DND-41 (cell line): ENCODE measurements around the gene FDXR.

Source experiments
- ATAC-seq: fragments of 200-7000 bp; cut with Tn5 transposase; 3 replicates; pipeline ENCODE4 v1.9.1; 2021; ENCODE audit warnings: low read depth; ENCODE audit not compliant: insufficient read depth
- DNase-seq: peaks from one replicate; pipeline ENCODE4 v3.0.0-alpha.2; 2020
- H2AFZ ChIP-seq: 2 replicates; pipeline ENCODE4 v1.6.0; 2012; ENCODE audit warnings: low read depth, low read length
- H3K27ac ChIP-seq: 2 replicates; pipeline ENCODE4 v1.5.1; 2012; ENCODE audit warnings: low read length, inconsistent platforms
- H3K27me3 ChIP-seq: fragments of 200-600 bp; sonication (generic); 2 replicates; pipeline ENCODE4 v1.6.0; 2012; ENCODE audit warnings: low read length, mild to moderate bottlenecking, inconsistent platforms; ENCODE audit not compliant: insufficient read depth, poor library complexity
- H3K36me3 ChIP-seq: 2 replicates; pipeline ENCODE4 v1.5.1; 2012; ENCODE audit warnings: low read length, inconsistent platforms; ENCODE audit not compliant: insufficient read depth
- H3K4me1 ChIP-seq: 2 replicates; pipeline ENCODE4 v1.5.1; 2012; ENCODE audit warnings: mild to moderate bottlenecking, low read length; ENCODE audit not compliant: insufficient read depth
- H3K4me2 ChIP-seq: 2 replicates; pipeline ENCODE4 v1.6.0; 2012; ENCODE audit warnings: mild to moderate bottlenecking, moderate library complexity, low read length, inconsistent platforms; ENCODE audit not compliant: insufficient read depth
- H3K4me3 ChIP-seq, 2 experiments: fragments of 200-600 bp in 1 of 2; shearing (Covaris generic) in 1 of 2; 2 replicates each; pipeline ENCODE4 v1.5.1; 2012 to 2016; ENCODE audit warnings: inconsistent platforms in 2 of 2, low read length in 2 of 2, mild to moderate bottlenecking in 2 of 2, low read depth in 1 of 2, moderate library complexity in 1 of 2
- H3K79me2 ChIP-seq: 2 replicates; pipeline ENCODE4 v1.6.0; 2012; ENCODE audit warnings: low read length, inconsistent platforms; ENCODE audit not compliant: insufficient read depth
- H3K9ac ChIP-seq: 2 replicates; pipeline ENCODE4 v1.6.0; 2012; ENCODE audit warnings: low read depth, mild to moderate bottlenecking, inconsistent platforms, low read length, moderate library complexity
- H3K9me3 ChIP-seq: 2 replicates; pipeline ENCODE4 v1.5.1; 2012; ENCODE audit warnings: low read length, moderate library complexity, mild to moderate bottlenecking, inconsistent platforms; ENCODE audit not compliant: insufficient read depth, severe bottlenecking
- H4K20me1 ChIP-seq: 2 replicates; pipeline ENCODE4 v1.6.0; 2012; ENCODE audit warnings: low read length; ENCODE audit not compliant: insufficient read depth
- EZH2 ChIP-seq: IDR thresholded peaks from 3 replicates; pipeline ENCODE4 v1.6.1; 2012; ENCODE audit warnings: borderline replicate concordance, low read depth, mild to moderate bottlenecking, moderate library complexity, low read length, inconsistent platforms; ENCODE audit not compliant: severe bottlenecking
- TF ChIP-seq, protein P1 (sequence below): IDR thresholded peaks from 2 replicates; pipeline ENCODE4 v1.5.1; 2012; ENCODE audit warnings: borderline replicate concordance, low read length, moderate library complexity, mild to moderate bottlenecking; ENCODE audit not compliant: poor library complexity, severe bottlenecking; ENCODE audit errors: extremely low read depth

Gene FDXR

DNA sequence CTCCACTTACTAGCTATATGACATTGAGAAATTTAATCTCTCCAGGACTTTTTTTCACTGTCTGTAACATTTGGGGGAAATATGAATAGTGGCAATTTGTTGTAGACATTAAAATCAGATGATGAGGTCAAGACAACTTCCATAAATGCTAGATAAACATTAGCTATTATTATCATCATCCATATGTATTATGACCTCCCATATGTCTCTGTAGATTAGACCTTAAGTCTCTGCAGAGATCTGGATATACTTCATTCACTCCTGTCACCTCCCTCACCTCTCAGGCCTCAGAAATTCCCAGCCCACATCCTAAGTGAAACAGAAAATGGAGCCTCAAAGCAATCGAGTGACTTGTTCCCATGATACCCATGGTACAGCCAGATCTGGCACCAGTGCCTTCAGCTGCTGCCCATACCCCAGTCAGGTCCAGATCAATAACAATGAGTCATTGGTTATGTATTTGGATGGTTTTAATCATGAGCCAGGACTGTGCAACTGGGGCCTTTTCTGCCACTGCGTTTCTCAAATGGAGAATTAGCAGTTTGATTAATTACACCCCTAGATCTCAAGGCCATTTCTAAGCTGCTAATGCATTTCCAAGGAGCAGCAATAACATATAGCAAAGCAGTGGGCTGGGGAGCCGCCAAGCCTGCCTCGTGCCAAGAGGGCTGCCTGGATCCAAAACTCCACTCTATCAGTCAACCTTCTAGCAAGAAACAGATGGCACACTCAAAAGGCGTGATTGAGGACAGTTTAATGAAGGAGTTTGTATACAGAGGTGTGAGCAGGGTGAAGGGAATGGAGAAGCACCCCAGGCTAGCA lies 2.6 kb upstream of the FDXR start:
- Histone ChIP-seq H3K4me2 (no peak overlapping the region), H3K9ac (no peak overlapping the region), H3K27me3 (peaks cover 3% of the 10 kb centered on the region), H3K4me3 (no peak overlapping the region), H3K36me3 (no peaks in the 10 kb centered on the region), H2AFZ (no peak overlapping the region), H3K4me1 (peaks cover 26% of the 10 kb centered on the region), H4K20me1 (no peaks in the 10 kb centered on the region), H3K79me2 (peaks cover 17% of the 10 kb centered on the region), H3K27ac (no peak overlapping the region), H3K9me3 (no peaks in the 10 kb centered on the region)
- ATAC-seq (no peak), DNase-seq (no peak)
- TF ChIP-seq EZH2 = no peak
- TF ChIP-seq, protein P1, sequence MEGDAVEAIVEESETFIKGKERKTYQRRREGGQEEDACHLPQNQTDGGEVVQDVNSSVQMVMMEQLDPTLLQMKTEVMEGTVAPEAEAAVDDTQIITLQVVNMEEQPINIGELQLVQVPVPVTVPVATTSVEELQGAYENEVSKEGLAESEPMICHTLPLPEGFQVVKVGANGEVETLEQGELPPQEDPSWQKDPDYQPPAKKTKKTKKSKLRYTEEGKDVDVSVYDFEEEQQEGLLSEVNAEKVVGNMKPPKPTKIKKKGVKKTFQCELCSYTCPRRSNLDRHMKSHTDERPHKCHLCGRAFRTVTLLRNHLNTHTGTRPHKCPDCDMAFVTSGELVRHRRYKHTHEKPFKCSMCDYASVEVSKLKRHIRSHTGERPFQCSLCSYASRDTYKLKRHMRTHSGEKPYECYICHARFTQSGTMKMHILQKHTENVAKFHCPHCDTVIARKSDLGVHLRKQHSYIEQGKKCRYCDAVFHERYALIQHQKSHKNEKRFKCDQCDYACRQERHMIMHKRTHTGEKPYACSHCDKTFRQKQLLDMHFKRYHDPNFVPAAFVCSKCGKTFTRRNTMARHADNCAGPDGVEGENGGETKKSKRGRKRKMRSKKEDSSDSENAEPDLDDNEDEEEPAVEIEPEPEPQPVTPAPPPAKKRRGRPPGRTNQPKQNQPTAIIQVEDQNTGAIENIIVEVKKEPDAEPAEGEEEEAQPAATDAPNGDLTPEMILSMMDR = no peak

DNA sequence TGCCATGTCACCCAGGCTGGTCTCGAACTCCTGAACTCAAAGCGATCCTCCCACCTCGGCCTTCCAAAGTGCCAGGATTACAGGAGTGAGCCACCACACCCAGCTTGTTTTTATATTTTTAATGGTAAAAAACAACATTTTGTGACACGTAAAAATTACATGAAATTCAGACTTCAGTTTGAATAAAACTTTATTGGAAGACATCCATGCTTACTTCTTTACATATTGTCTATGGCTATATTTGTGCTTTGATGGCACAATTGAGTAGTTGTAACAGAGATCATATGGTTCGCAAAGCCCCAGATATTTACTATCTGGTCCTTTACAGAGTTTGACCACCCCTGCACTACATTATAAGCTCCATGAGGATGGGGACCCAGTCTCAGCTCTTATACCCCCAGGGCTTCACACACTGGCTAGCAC lies 1.8 kb upstream of the FDXR start:
- Histone ChIP-seq H2AFZ (no peak overlapping the region), H3K27me3 (peaks cover 3% of the 10 kb centered on the region), H3K4me1 (peaks cover 26% of the 10 kb centered on the region), H3K9me3 (no peaks in the 10 kb centered on the region), H3K4me3 (peak overlapping the region in 1 of 2 experiments; percentile 65; a peak in 1 of 4 replicates), H3K36me3 (no peaks in the 10 kb centered on the region), H3K79me2 (peaks cover 17% of the 10 kb centered on the region), H3K4me2 (peak overlapping the region; percentile 80), H4K20me1 (no peaks in the 10 kb centered on the region), H3K27ac (no peak overlapping the region), H3K9ac (no peak overlapping the region)
- TF ChIP-seq, protein P1 = no peak
- no peak for TF ChIP-seq EZH2
- DNase-seq (no peak), ATAC-seq (no peak)

DNA sequence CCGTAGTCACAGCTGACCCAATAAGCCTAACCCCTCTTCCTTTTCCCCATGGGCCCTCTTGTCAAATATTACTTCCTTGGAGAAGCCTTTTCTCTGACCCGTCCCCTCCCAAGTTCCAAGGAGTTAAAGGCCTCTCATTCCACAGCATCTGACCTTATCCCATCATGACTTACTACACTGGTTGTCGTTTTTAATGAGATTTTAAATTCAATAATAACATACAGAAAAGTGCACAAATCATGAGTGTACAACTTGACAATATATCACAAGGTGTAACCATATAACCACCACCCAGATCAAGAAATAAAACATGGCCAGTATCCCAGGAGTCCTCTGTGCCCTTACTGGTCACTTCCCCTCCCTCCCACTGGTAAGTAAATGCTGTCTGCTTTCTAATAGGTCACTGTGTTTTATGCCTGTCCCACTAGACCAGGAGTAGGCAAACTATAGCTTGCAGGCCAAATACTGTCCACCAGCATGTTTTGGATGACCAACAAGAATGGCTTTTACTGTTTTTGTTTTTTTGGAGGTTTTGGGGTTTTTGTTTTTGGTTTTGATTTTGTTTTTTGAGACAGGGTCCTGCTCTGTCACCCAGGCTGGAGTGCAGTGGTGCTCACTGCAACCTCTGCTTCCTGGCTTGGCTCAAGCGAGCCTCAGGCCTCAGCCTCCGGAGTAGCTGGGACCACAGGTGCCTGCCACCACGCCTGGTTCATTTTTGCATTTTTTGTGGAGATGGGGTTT lies 1.2 kb upstream of the FDXR start:
- ATAC-seq (no peak), DNase-seq (no peak)
- H2AFZ ChIP-seq = peak overlapping the region; percentile 81

More for the DNA sequence above, 1.2 kb upstream of the FDXR start:
- H3K4me3 ChIP-seq = peak overlapping the region; percentile 55 to 65; a peak in 3 of 4 replicates
- H3K36me3 ChIP-seq = no peaks in the 10 kb centered on the region
- H3K27ac ChIP-seq = peak overlapping the region; percentile 89
- peaks cover 17% of the 10 kb centered on the region for H3K79me2 ChIP-seq
- H3K9ac ChIP-seq = peak overlapping the region; percentile 82
- peaks cover 3% of the 10 kb centered on the region for H3K27me3 ChIP-seq
- H3K4me1 ChIP-seq = peaks cover 26% of the 10 kb centered on the region
- no peaks in the 10 kb centered on the region for H4K20me1 ChIP-seq
- H3K4me2 ChIP-seq = peak overlapping the region; percentile 80
- H3K9me3 ChIP-seq = no peaks in the 10 kb centered on the region
- TF ChIP-seq, protein P1 = no peak
- TF ChIP-seq EZH2 = no peak
